ENCODE data around the gene TREH.
"Not testable (repeated sequence)": the region's sequence is repeated elsewhere in the genome, so short reads cannot be mapped to it uniquely, and the experiment has no call there.

Gene TREH

GRCh38 chr11:118696673-118697226, 17.3 kb upstream of the TREH start:
- no peak for DNase-seq (ENCODE audit: low read depth)

GRCh38 chr11:118694771-118695170, 15.3 kb upstream of the TREH start:
- DNase-seq (ENCODE audit: low read depth), result no peak

- no peak for DNase-seq (ENCODE audit: low read depth)
Measured at GRCh38 chr11:118694185-118694584, 14.7 kb upstream of the TREH start.

GRCh38 chr11:118691926-118692830, 12.7 kb upstream of the TREH start:
- peak; percentile 75 for DNase-seq (ENCODE audit: low read depth)

GRCh38 chr11:118690553-118691304, 11.3 kb upstream of the TREH start:
- DNase-seq (ENCODE audit: low read depth), result no peak

GRCh38 chr11:118689852-118690552, 10.6 kb upstream of the TREH start:
- peak; percentile 90 for DNase-seq (ENCODE audit: low read depth)

GRCh38 chr11:118689503-118689851, 10.0 kb upstream of the TREH start:
- DNase-seq (ENCODE audit: low read depth), result no peak

GRCh38 chr11:118688851-118689502, 9.5 kb upstream of the TREH start:
- DNase-seq (ENCODE audit: low read depth), result no peak

- DNase-seq (ENCODE audit: low read depth), result not testable (repeated sequence)
Measured at GRCh38 chr11:118688339-118688738, 8.9 kb upstream of the TREH start.

- DNase-seq (ENCODE audit: low read depth), result no peak
Measured at GRCh38 chr11:118687906-118688305, 8.5 kb upstream of the TREH start.

GRCh38 chr11:118684187-118684586, 4.7 kb upstream of the TREH start:
- DNase-seq (ENCODE audit: low read depth), result no peak

- not testable (repeated sequence) for DNase-seq (ENCODE audit: low read depth)
Measured at GRCh38 chr11:118682939-118683338, 3.5 kb upstream of the TREH start.

- no peak for DNase-seq (ENCODE audit: low read depth)
Measured at GRCh38 chr11:118682372-118682771, 2.9 kb upstream of the TREH start.

- not testable (repeated sequence) for DNase-seq (ENCODE audit: low read depth)
Measured at GRCh38 chr11:118678908-118679307, 542 bp downstream of the TREH start.

GRCh38 chr11:118677977-118678376, 1.5 kb downstream of the TREH start:
- DNase-seq (ENCODE audit: low read depth), result no peak

- DNase-seq (ENCODE audit: low read depth), result no peak
Measured at GRCh38 chr11:118674082-118674435, 5.4 kb downstream of the TREH start.

- no peak for DNase-seq (ENCODE audit: low read depth)
Measured at GRCh38 chr11:118673361-118674081, 5.9 kb downstream of the TREH start.

GRCh38 chr11:118672846-118673245, 6.6 kb downstream of the TREH start:
- no peak for DNase-seq (ENCODE audit: low read depth)

GRCh38 chr11:118671254-118671653, 8.2 kb downstream of the TREH start:
- no peak for DNase-seq (ENCODE audit: low read depth)

GRCh38 chr11:118670063-118670462, 9.4 kb downstream of the TREH start:
- no peak for DNase-seq (ENCODE audit: low read depth)

GRCh38 chr11:118666371-118666770, 13.1 kb downstream of the TREH start:
- DNase-seq (ENCODE audit: low read depth), result no peak

Data from EH (cell line).